OCI-LY1 (cell line): ENCODE measurements around the gene SUCO.

Experiments used
- EZH2 ChIP-seq: fragments of 200-600 bp; sonication (generic), shearing (Covaris generic); IDR thresholded peaks from 2 replicates; pipeline ENCODE4 v1.8.0; 2017; ENCODE audit warnings: borderline replicate concordance, mixed run types, mild to moderate bottlenecking, antibody characterized with exemption, low read length, moderate library complexity, mixed read lengths
- TF ChIP-seq, protein P1 (sequence below): fragments of 200-600 bp; sonication (generic), shearing (Covaris generic); IDR thresholded peaks from 2 replicates; pipeline ENCODE4 v1.5.1; 2017; ENCODE audit warnings: mild to moderate bottlenecking, antibody characterized with exemption, low read length, moderate library complexity, mixed read lengths

DNA sequence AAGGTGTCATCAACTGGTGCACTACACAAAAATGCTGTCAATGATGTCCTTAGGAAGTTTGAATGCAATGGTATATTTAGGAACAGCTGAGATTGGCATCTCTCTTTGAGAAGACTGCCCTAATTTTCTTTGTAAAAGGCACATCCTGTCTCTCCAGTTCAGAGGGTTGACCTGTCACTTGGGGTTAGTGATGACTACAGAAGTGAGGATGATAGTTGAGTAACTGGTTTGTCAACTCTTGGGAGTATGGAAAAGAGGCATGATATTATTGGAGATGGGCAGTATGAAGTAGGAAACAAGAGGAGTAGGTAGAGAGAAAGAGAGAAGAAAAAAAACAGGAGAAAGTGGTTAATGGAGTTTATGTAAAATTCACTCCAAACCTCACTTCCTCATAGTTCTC, 48.7 kb upstream of the SUCO start:
- TF ChIP-seq, protein P1, sequence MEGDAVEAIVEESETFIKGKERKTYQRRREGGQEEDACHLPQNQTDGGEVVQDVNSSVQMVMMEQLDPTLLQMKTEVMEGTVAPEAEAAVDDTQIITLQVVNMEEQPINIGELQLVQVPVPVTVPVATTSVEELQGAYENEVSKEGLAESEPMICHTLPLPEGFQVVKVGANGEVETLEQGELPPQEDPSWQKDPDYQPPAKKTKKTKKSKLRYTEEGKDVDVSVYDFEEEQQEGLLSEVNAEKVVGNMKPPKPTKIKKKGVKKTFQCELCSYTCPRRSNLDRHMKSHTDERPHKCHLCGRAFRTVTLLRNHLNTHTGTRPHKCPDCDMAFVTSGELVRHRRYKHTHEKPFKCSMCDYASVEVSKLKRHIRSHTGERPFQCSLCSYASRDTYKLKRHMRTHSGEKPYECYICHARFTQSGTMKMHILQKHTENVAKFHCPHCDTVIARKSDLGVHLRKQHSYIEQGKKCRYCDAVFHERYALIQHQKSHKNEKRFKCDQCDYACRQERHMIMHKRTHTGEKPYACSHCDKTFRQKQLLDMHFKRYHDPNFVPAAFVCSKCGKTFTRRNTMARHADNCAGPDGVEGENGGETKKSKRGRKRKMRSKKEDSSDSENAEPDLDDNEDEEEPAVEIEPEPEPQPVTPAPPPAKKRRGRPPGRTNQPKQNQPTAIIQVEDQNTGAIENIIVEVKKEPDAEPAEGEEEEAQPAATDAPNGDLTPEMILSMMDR, result no peak
- TF ChIP-seq EZH2, result no peak
